ENCODE measurements around the gene ZBTB37. TPM values are rescaled to one million over a fixed set of nuclear protein-coding genes. Genes with fewer than 3 reads are reported as not detected.
"Not testable (repeated sequence)": the region's sequence is repeated elsewhere in the genome, so short reads cannot be mapped to it uniquely, and the experiment has no call there.

The ZBTB37 gene
- total and polyA plus RNA-seq, 4 donors = 0.67 to 6.1 (median 3.3) TPM

GRCh38 chr1:173856903-173857302, 11.3 kb upstream of the ZBTB37 start (continued):
- TF ChIP-seq CTCF (IDR thresholded peaks at IDR 0.05; ENCODE audit: low read depth, low read length, missing input control) (no peak), YY1 (IDR thresholded peaks at IDR 0.05) (no peak), EGR1 (IDR thresholded peaks at IDR 0.05; ENCODE audit: low read depth in 2 of 2) (no peak)

- Histone ChIP-seq H3K9ac (ENCODE audit: low read depth in 1 of 2, low read length in 2 of 2) (no peak overlapping the region), H3K36me3 (ENCODE audit: control insufficient read depth in 4 of 4, insufficient read depth in 3 of 4, low read depth in 1 of 4, low read length in 3 of 4) (peaks cover 2 to 11% (median 6%) of the 10 kb centered on the region in 4 donors), H3K27me3 (ENCODE audit: control insufficient read depth in 4 of 4, insufficient read depth in 4 of 4, low read length in 3 of 4) (no peaks in the 10 kb centered on the region), H3K4me1 (ENCODE audit: control insufficient read depth in 4 of 4, insufficient read depth in 4 of 4, low read length in 3 of 4) (no peaks in the 10 kb centered on the region), H3K9me3 (ENCODE audit: control insufficient read depth in 4 of 4, low read length in 3 of 4) (no peaks in the 10 kb centered on the region), H3K4me3 (ENCODE audit: low read depth in 1 of 3, low read length in 3 of 3) (no peak overlapping the region), H3K27ac (ENCODE audit: low read depth in 1 of 2, low read length in 2 of 2) (no peak overlapping the region)
- DNase-seq (ENCODE audit: low spot score) = no peak
- TF ChIP-seq REST (IDR thresholded peaks at IDR 0.05) (no peak), HNF4G (IDR thresholded peaks at IDR 0.05) (no peak), JUND (IDR thresholded peaks at IDR 0.05) (no peak), ZBTB33 (IDR thresholded peaks at IDR 0.05) (no peak), FOXA1 (IDR thresholded peaks at IDR 0.05) (no peak), ATF3 (IDR thresholded peaks at IDR 0.05) (no peak), YY1 (IDR thresholded peaks at IDR 0.05) (no peak), EGR1 (IDR thresholded peaks at IDR 0.05; ENCODE audit: low read depth in 2 of 2) (no peak), GABPA (IDR thresholded peaks at IDR 0.05 in 1 of 2, conservative IDR thresholded peaks at IDR 0.05 in 1 of 2) (no peak), NR2F2 (IDR thresholded peaks at IDR 0.05) (no peak)
- 86% methylated on average over 4 of the region's 4 CpGs for WGBS
These were observed 10.7 kb upstream of the ZBTB37 start for GRCh38 chr1:173857363-173857917.

GRCh38 chr1:173859547-173859946, 8.6 kb upstream of the ZBTB37 start:
- not testable (repeated sequence) for H3K4me3 ChIP-seq (ENCODE audit: low read depth in 1 of 3, low read length in 3 of 3); H3K9ac ChIP-seq (ENCODE audit: low read depth in 1 of 2, low read length in 2 of 2); DNase-seq (ENCODE audit: low spot score); H3K27me3 ChIP-seq (ENCODE audit: control insufficient read depth in 4 of 4, insufficient read depth in 4 of 4, low read length in 3 of 4); H3K27ac ChIP-seq (ENCODE audit: low read depth in 1 of 2, low read length in 2 of 2); H3K4me1 ChIP-seq (ENCODE audit: control insufficient read depth in 4 of 4, insufficient read depth in 4 of 4, low read length in 3 of 4); H3K9me3 ChIP-seq (ENCODE audit: control insufficient read depth in 4 of 4, low read length in 3 of 4)
- WGBS = 98% methylated on average over 5 of the region's 5 CpGs
- H3K36me3 ChIP-seq (ENCODE audit: control insufficient read depth in 4 of 4, insufficient read depth in 3 of 4, low read depth in 1 of 4, low read length in 3 of 4) = peaks cover 2 to 32% (median 23%) of the 10 kb centered on the region in 4 donors
